AG09309 (cell line): ENCODE measurements around the gene MIX23.

ENCODE experiments used
- DNase-seq: peaks from one replicate; pipeline ENCODE4 v3.0.0-alpha.2; 2010; ENCODE audit warnings: low read depth
- H3K4me3 ChIP-seq: 2 replicates; pipeline ENCODE4 v1.5.1; 2011; ENCODE audit warnings: mild to moderate bottlenecking, low read depth, low read length, moderate library complexity; ENCODE audit not compliant: control insufficient read depth
- CTCF ChIP-seq: IDR thresholded peaks from 2 replicates; pipeline ENCODE4 v1.5.1; 2011; ENCODE audit warnings: mild to moderate bottlenecking, low read depth, low read length, inconsistent platforms; ENCODE audit not compliant: insufficient read depth, control insufficient read depth; ENCODE audit errors: missing control alignments

Gene MIX23

GRCh38 chr3:122382888-122383666 is at the start of gene MIX23:
TSS of gene MIX23 (minus strand) at chr3:122383231. CDS start at chr3:122383224, 7 bp downstream.
- peak within 1 kb of the TSS; percentile 91 for H3K4me3 ChIP-seq
- TF ChIP-seq CTCF: no peak
- DNase-seq: peak; percentile 33

DNA sequence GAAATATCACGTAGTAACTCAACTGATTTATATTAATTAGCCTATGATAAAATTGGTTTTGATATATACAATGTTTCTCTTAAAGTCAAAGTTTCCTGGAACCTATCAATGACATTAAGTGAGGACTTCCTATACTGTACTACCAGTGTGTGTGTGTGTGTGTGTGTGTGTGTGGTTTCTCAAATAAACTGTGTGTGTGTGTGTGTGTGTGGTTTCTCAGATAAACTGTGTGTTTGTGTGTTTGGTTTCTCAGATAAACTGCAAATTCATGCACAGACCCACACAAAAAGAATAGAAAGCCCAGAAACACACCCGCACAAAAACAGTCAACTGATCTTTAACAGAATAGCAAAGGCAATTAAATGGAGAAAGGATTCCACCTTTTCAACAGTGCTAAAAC is 47.3 kb upstream of the MIX23 start:
- DNase-seq: no peak
- no peak overlapping the region for H3K4me3 ChIP-seq
- TF ChIP-seq CTCF: no peak

GRCh38 chr3:122427857-122428471 is 44.9 kb upstream of the MIX23 start:
- DNase-seq: no peak
- H3K4me3 ChIP-seq: no peak overlapping the region
- no peak for TF ChIP-seq CTCF

DNA sequence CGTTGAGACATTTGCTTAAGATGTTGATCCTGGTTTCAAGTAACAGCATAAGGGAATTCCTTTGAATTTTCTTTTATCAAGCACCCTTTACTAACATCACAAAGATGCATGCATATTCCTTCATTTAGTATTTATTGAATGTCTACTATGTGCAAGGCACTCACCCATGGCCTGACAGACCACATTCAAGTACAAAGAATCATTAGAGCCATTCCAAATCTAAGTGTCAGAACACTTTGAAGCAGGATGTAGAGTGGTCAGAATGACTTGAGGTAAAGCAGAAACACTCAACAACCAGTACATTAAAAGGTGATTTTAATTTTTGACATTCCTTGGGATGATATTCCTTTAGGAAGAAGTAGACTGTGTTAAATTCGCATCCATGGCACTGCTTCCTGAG is 38.8 kb upstream of the MIX23 start:
- H3K4me3 ChIP-seq: no peak overlapping the region
- DNase-seq: no peak
- TF ChIP-seq CTCF: no peak

DNA sequence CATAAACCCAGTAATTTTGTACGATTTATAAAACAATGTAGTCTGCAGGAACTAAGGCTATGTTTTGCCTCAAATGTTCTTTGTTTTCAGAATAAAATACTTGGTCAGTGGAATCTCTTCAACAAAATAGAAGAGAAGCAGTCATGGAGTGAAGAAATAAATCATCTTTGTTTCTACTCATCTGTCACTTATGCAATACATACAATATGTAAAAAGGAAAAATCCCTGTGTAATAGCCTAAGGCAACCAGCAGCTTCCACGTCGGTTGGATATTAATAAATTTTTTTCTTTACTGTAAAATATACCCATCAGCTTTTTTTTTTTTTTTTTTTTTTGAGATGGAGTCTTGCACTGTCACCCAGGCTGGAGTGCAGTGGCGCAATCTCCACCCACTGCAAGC is 38.1 kb upstream of the MIX23 start:
- H3K4me3 ChIP-seq: no peak overlapping the region
- no peak for DNase-seq
- TF ChIP-seq CTCF: no peak

DNA sequence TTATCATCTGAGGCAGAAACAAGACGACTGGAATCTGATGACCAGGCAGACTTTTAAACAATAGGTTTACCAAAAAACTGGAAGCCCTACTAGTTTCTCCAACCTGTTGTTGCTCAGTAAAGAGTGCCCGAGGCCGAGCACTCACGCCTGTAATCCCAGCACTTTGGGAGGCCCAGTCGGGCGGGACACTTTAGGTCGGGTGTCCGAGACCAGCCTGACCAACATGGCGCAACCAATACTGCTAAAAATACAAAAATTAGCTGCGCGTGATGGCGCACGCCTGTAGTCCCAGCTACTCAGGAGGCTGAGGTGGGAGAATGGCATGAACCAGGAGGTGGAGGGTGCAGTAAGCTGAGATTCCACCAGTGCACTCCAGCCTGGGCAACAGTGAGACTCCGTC is 33.9 kb upstream of the MIX23 start:
- TF ChIP-seq CTCF: no peak
- no peak for DNase-seq
- peak overlapping the region; percentile 86 for H3K4me3 ChIP-seq
